OCI-LY1 (cell line): ENCODE measurements around the gene TREM2.

Source experiments
- H2AFZ ChIP-seq: fragments of 200-600 bp; sonication (generic), shearing (Covaris generic); 2 replicates; pipeline ENCODE4 v1.6.0; 2014; ENCODE audit warnings: antibody characterized with exemption, mild to moderate bottlenecking, low read length
- H3F3A ChIP-seq: fragments of 200-600 bp; sonication (generic), shearing (Covaris generic); 2 replicates; pipeline ENCODE4 v1.6.0; 2014; ENCODE audit warnings: mild to moderate bottlenecking, antibody characterized with exemption, low read length, moderate library complexity; ENCODE audit not compliant: insufficient read depth
- H3K27ac ChIP-seq: fragments of 200-600 bp; sonication (generic); 2 replicates; pipeline ENCODE4 v1.5.1; 2014; ENCODE audit warnings: low read length, mixed run types, mild to moderate bottlenecking, low read depth; ENCODE audit not compliant: poor library complexity, severe bottlenecking
- H3K27me3 ChIP-seq: fragments of 200-600 bp; sonication (generic); 2 replicates; pipeline ENCODE4 v1.6.0; 2014; ENCODE audit warnings: antibody characterized with exemption, mild to moderate bottlenecking, low read length, moderate library complexity; ENCODE audit not compliant: insufficient read depth
- H3K36me3 ChIP-seq: fragments of 200-600 bp; sonication (generic); 2 replicates; pipeline ENCODE4 v1.6.1; 2014; ENCODE audit warnings: mild to moderate bottlenecking, antibody characterized with exemption, low read length, moderate library complexity, mixed read lengths; ENCODE audit not compliant: insufficient read depth
- H3K4me1 ChIP-seq: fragments of 200-600 bp; sonication (generic); 2 replicates; pipeline ENCODE4 v1.5.1; 2014; ENCODE audit warnings: mild to moderate bottlenecking, low read length, moderate library complexity; ENCODE audit not compliant: insufficient read depth, severe bottlenecking
- H3K4me2 ChIP-seq: fragments of 200-600 bp; sonication (generic), shearing (Covaris generic); 2 replicates; pipeline ENCODE4 v1.6.1; 2014; ENCODE audit warnings: low read length
- H3K4me3 ChIP-seq: fragments of 200-600 bp; sonication (generic); 2 replicates; pipeline ENCODE4 v1.5.1; 2014; ENCODE audit warnings: low read length, low read depth, mild to moderate bottlenecking, mixed read lengths; ENCODE audit not compliant: poor library complexity, severe bottlenecking
- H3K79me2 ChIP-seq: fragments of 200-600 bp; shearing (Covaris generic); 2 replicates; pipeline ENCODE4 v1.6.1; 2016; ENCODE audit warnings: mixed run types, low read length, mixed read lengths; ENCODE audit not compliant: insufficient read depth
- H3K9ac ChIP-seq: fragments of 200-600 bp; sonication (generic), shearing (Covaris generic); 2 replicates; pipeline ENCODE4 v1.6.1; 2014; ENCODE audit warnings: mild to moderate bottlenecking, low read length, mixed read lengths
- H3K9me2 ChIP-seq: fragments of 200-600 bp; sonication (generic), shearing (Covaris generic); 2 replicates; pipeline ENCODE4 v1.6.1; 2014; ENCODE audit warnings: low read depth, mild to moderate bottlenecking, low read length, mixed read lengths
- H3K9me3 ChIP-seq: fragments of 200-600 bp; shearing (Covaris generic); 2 replicates; pipeline ENCODE4 v1.6.1; 2014; ENCODE audit warnings: low read length, mixed read lengths
- H4K20me1 ChIP-seq: fragments of 200-600 bp; sonication (generic), shearing (Covaris generic); 2 replicates; pipeline ENCODE4 v1.6.0; 2016; ENCODE audit warnings: mild to moderate bottlenecking, low read length; ENCODE audit not compliant: insufficient read depth
- CTCF ChIP-seq: fragments of 200-600 bp; sonication (generic), shearing (Covaris generic); IDR thresholded peaks from 2 replicates; pipeline ENCODE4 v1.5.1; 2017; ENCODE audit warnings: mild to moderate bottlenecking, antibody characterized with exemption, low read length, moderate library complexity, mixed read lengths
- EZH2 ChIP-seq: fragments of 200-600 bp; sonication (generic), shearing (Covaris generic); IDR thresholded peaks from 2 replicates; pipeline ENCODE4 v1.8.0; 2017; ENCODE audit warnings: borderline replicate concordance, mixed run types, mild to moderate bottlenecking, antibody characterized with exemption, low read length, moderate library complexity, mixed read lengths

TREM2 gene

GRCh38 chr6:41204156-41204555, 41.2 kb upstream of the TREM2 start:
- no peaks in the 10 kb centered on the region for H3K9me3 ChIP-seq
- H3F3A ChIP-seq, result no peaks in the 10 kb centered on the region
- H3K4me3 ChIP-seq, result no peak overlapping the region
- no peak overlapping the region for H3K27ac ChIP-seq
- no peaks in the 10 kb centered on the region for H4K20me1 ChIP-seq
- H3K9ac ChIP-seq, result no peak overlapping the region
- H3K79me2 ChIP-seq, result no peaks in the 10 kb centered on the region
- H3K9me2 ChIP-seq, result no peaks in the 10 kb centered on the region
- TF ChIP-seq CTCF (no peak), EZH2 (no peak)
- H2AFZ ChIP-seq, result no peak overlapping the region
- H3K27me3 ChIP-seq, result no peaks in the 10 kb centered on the region
- H3K36me3 ChIP-seq, result no peaks in the 10 kb centered on the region
- no peak overlapping the region for H3K4me2 ChIP-seq
- H3K4me1 ChIP-seq, result peaks cover 27% of the 10 kb centered on the region

- no peak overlapping the region for H2AFZ ChIP-seq
Measured at GRCh38 chr6:41201764-41202173, 38.9 kb upstream of the TREM2 start.

GRCh38 chr6:41200901-41201763, 38.2 kb upstream of the TREM2 start, which contains the start of gene TREML2:
Gene TREML2, minus strand, starts transcription at chr6:41201149. Its CDS starts 141 bp downstream, at chr6:41201008.
- Histone ChIP-seq H3K9me3 (no peaks in the 10 kb centered on the region), H3K4me1 (peaks cover 27% of the 10 kb centered on the region), H3K9me2 (no peaks in the 10 kb centered on the region), H3K4me2 (peak within 1 kb of the TSS; percentile 48), H3K9ac (peak within 1 kb of the TSS; percentile 16; the same call in 1 of the 2 replicates), H3K36me3 (no peaks in the 10 kb centered on the region), H3K27me3 (no peaks in the 10 kb centered on the region), H3F3A (no peaks in the 10 kb centered on the region), H4K20me1 (no peaks in the 10 kb centered on the region), H2AFZ (no peak within 1 kb of the TSS), H3K4me3 (peak within 1 kb of the TSS; percentile 25), H3K27ac (peak within 1 kb of the TSS; percentile 73), H3K79me2 (no peaks in the 10 kb centered on the region)
- TF ChIP-seq CTCF (no peak), EZH2 (no peak)

More at GRCh38 chr6:41201764-41202173, 38.9 kb upstream of the TREM2 start:
- Histone ChIP-seq H3K9me3 (no peaks in the 10 kb centered on the region), H3K79me2 (no peaks in the 10 kb centered on the region), H3K9ac (no peak overlapping the region; the same call in 1 of the 2 replicates), H4K20me1 (no peaks in the 10 kb centered on the region), H3K9me2 (no peaks in the 10 kb centered on the region), H3K4me1 (peaks cover 27% of the 10 kb centered on the region), H3K4me2 (peak overlapping the region; percentile 48; the same call in 1 of the 2 replicates), H3F3A (no peaks in the 10 kb centered on the region), H3K36me3 (no peaks in the 10 kb centered on the region), H3K27me3 (no peaks in the 10 kb centered on the region), H3K27ac (peak overlapping the region; percentile 73), H3K4me3 (peak overlapping the region; percentile 25)
- no peak for TF ChIP-seq CTCF
- TF ChIP-seq EZH2, result no peak
